GM21367 (cell line): ENCODE data around the gene LYPD4.
"Not testable (repeated sequence)": the region's sequence is repeated elsewhere in the genome, so short reads cannot be mapped to it uniquely, and the experiment has no call there.

ENCODE experiments used
- ATAC-seq: cut with Tn5 transposase; IDR thresholded peaks from one replicate; pipeline ENCODE4 v1.9.1; 2021; ENCODE audit not compliant: unreplicated experiment

Gene LYPD4

DNA sequence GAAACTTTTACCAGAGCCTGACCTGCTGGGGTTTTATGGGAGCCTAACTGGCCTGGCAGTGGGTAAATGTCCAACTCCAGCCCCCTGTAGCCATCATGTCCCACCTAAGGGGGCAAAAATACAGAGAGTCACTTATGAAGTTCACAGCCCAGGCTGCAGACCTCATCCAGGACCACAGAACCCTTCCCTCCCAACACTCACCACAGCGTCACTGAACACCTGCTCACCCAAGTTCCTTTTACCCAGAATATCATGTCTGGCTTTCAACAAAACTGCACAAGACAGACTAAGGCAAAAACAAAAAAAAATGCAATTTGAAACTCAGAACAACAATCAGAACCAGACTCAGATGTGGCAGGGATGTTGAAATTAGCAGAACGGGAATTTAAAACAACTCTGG is 41.7 kb downstream of the LYPD4 start:
- ATAC-seq, result no peak

DNA sequence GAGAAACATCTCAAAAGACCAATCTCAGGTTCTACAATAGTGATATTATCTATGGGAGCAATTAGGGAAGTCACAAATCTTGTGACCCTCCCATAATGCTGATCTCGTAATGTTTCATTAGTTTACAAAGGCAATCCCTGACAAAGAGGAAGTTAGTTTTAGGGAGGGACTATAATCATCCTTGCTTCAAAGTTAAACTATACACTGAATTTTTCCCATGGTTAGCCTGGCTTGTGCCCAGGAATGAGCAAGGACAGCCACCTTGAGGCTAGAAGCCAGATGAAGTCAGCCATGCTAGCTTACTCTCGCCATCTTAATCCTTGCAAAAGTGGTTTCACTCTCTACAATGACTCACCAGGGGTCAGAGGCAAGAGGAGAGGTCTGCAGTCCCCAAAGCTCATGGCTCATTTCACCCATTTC is 42.7 kb downstream of the LYPD4 start:
- ATAC-seq, result no peak

DNA sequence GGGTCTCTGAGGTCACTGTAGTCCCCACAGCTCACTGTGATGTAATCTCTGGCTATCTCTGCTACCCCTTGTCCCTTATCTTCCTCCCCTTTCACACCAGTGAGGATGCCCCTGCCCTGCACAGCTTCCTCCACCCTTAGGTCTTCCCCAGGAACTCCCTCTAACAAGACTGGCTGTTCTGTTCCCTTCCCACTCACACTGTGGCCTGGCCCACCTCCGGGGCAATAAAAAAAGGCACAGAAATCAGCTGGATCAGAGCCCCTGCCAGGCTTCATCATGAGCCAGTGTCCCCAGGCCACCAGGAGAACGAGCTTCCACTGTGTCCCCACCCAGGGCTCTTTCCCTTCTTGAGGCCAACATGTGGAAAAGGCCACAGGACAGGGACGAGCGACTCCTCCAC is 43.5 kb downstream of the LYPD4 start:
- ATAC-seq, result no peak

DNA sequence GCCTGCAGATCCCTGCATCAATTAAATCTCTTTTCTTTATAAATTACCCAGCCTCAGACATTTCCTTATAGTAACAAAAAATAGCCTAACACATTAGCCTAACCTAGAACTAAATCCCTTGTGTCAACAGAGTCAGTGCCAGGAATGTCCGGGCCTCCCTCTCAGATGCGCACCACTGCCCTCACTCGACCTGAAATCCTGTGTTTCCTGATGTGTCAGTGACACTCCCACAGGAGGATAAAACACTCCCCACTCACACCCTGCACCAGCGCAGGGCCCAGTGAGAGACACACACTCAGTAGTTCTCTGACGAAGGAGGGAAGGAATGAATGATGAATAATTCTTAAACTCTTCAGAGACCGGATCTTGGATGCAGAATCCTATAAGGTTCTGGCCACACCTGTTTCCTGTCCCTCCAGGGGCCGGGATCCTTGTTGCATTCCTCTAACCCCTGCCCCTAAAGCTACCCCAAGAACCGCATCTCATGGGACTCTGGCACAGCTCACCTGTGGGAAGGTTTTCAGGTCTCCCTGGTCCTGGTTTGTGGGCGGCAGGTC is 45.0 kb downstream of the LYPD4 start:
- ATAC-seq, result no peak

DNA sequence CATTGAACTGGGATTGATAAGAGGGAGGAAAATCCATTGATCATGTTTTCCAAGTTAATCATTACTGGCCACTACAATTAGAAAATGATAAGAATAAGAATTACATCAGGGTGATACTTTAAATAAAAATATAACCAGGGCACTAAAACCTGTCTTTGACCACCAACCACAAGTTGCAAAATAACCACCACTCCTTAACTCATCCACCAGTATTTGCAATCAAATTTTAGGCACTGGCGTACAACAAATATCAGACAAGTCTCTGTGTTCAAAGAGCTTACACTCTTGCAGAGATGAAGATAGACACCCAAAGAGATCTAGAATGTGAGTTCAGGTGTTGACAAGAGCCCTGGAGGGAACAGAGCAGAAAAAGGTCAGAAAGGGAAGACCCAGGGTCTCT is 47.6 kb downstream of the LYPD4 start:
- ATAC-seq, result no peak

DNA sequence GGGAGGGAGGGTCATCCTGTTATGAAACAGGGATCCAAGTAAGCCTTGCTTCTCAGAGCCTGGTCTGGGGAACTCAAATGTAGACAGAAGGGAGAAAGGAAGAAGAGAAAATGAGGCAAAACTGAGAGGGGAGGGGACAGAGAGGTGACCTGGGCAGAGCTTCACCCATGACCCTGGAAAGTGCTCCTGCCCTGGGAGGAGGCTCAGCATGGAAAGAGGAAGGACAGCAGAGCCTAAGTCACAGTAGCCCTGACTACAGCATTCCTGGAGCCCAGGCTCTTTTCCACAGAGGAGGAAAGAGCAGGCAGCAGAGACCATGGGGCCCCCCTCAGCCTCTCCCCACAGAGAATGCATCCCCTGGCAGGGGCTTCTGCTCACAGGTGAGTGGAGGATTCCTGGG is 48.1 kb downstream of the LYPD4 start, which contains the start of gene CEACAM3:
TSS of gene CEACAM3 (plus strand) at position 226 of the 400 bp plus-strand sequence. CDS start at position 317, 91 bp downstream.
- ATAC-seq, result no peak

DNA sequence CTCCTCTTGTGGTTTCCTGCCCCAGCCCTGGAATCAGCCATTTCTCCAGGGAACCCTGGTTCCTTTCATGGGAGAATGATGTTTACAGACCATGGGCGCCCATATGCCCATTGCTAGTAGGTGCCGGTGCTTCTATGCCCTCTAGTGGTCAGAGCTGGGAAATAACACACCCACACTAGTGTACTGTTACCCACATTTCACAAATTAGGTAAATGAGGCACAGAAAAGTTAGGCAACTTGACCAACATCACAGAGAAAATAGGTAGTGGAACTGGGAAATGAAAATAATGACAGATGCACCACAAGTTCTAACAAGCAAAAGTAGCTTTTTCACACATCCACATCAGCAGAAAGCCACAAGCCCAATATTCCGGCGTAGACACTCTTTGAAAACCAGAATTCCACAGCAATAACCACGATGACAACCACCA is 49.4 kb downstream of the LYPD4 start:
- ATAC-seq, result no peak

DNA sequence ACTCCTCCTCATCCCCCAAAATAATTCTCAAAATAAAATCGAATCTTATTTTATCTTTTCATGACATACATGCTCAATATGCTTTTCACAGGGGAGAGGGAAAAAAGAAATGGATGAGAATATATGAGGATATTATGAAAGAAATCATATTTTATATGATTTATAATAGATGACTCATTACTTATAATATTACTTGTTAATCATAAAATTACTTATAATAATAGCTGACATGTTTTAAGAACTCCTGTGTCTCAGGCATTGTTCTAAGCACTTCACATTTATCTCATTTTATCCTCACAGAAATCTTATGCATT is 51.1 kb downstream of the LYPD4 start:
- no peak for ATAC-seq

DNA sequence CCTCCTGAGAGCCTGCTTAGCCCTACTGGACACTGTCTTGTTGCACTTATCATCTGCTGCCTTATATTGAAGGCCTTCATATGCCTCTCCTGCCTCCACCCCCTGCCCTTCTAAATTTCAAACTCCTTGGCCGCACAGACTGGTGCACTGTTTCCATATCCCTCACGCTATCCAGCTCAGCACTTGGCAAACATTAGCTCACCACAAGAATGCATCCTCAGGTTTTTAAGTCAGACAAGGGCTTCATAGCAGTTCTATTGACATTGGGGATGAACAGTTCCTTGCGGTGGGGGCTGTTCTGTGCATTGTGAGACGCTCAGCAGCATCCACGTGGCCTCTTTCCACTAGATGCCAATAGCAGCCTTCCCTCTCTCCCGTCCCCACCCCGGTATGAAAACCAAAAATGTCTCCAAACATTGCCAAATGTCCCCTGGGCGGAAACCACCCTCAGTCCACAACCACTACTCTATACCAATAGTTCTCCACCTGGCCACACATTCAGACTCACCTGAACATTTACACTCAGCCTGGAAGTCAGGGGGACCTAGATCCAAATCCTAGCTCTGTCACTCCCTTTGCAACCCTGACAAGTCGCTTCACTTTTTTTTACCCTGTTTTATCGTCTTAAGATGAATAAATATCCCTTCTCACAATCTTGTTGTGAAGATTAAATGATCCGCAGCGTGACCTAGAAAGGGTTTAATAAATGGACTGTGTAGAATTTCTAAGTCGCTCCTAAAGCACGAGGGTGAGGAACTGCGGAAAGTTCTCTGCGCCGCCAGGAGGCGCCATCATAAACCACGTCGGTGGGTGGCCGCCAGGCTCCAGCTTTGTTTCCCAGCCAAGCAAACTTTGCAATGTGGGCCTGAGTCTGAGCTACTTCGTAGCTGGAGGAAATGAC is 51.7 kb downstream of the LYPD4 start:
- ATAC-seq, result no peak

DNA sequence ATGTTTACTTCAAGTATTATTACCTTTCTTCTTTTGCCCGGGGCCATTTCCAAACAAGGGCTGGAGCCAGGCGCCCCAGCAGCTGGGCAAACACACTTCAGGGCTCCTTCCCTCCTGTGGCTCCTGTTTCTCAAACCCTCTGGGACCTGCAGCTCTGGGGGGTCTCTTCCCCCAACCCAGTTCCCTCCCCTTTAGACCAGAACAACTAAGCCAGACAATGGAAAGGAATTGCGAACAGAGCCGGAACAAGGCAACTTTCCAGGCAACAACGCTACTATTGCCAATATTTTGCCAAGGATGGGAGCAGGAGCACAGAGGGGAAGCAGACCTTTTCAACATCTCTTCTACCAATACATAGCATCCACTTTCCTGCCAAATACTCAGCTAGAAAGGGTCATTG is 55.4 kb downstream of the LYPD4 start:
- ATAC-seq, result not testable (repeated sequence)

DNA sequence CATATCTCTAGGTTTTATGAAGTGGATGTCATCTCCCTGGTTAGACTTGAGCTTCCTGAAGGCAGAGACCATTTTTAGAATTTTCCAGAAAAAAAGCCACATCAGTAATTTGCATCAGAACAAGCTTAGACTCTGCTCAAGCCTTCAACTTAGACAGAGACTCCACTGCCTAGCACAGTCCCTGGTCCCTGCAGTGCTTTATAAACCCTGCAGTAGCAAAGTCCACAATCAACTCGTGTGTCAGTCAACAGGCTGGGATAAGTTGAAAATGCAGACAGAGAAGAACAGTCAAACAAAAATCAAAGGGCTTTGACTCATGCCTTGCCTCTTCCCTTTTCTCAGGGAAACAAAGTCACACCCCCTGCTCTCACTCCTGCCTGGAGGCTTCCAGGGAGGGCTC is 56.0 kb downstream of the LYPD4 start:
- ATAC-seq, result not testable (repeated sequence)
